Liver (tissue), 9 donors: ENCODE results near the gene AZGP1. TPM values are rescaled to one million over a fixed set of nuclear protein-coding genes. Genes with fewer than 3 reads are reported as not detected.

Experiments used
- DNase-seq: peaks from one replicate; pipeline ENCODE4 v3.0.0-alpha.2; 2017; ENCODE audit warnings: low spot score
- H3K27ac ChIP-seq, 2 donors: one replicate each; pipeline ENCODE4 v1.7.0; 2013; ENCODE audit warnings: inconsistent platforms in 2 of 2, low read length in 2 of 2, control low read depth in 1 of 2, low read depth in 1 of 2, mild to moderate bottlenecking in 1 of 2
- H3K27me3 ChIP-seq, 4 donors: one replicate each; pipeline versions ENCODE4 v1.6.1 to v1.7.0; 2013; ENCODE audit warnings: low read length in 3 of 4, inconsistent platforms in 1 of 4, mild to moderate bottlenecking in 1 of 4, moderate library complexity in 1 of 4; ENCODE audit not compliant: control insufficient read depth in 4 of 4, insufficient read depth in 4 of 4
- H3K36me3 ChIP-seq, 4 donors: one replicate each; pipeline versions ENCODE4 v1.6.1 to v1.7.0; 2013; ENCODE audit warnings: low read length in 3 of 4, mild to moderate bottlenecking in 3 of 4, low read depth in 1 of 4, moderate library complexity in 1 of 4; ENCODE audit not compliant: control insufficient read depth in 4 of 4, insufficient read depth in 3 of 4
- H3K4me1 ChIP-seq, 4 donors: one replicate each; pipeline versions ENCODE4 v1.6.1 to v1.7.0; 2013; ENCODE audit warnings: low read length in 3 of 4, mild to moderate bottlenecking in 3 of 4, moderate library complexity in 1 of 4; ENCODE audit not compliant: control insufficient read depth in 4 of 4, insufficient read depth in 4 of 4
- H3K4me3 ChIP-seq, 3 donors: one replicate each; pipeline versions ENCODE4 v1.6.1 to v1.7.0; 2013; ENCODE audit warnings: low read length in 3 of 3, control low read depth in 1 of 3, low read depth in 1 of 3, mild to moderate bottlenecking in 1 of 3
- H3K9ac ChIP-seq, 2 donors: one replicate each; pipeline ENCODE4 v1.7.0; 2013; ENCODE audit warnings: low read length in 2 of 2, mild to moderate bottlenecking in 2 of 2, moderate library complexity in 2 of 2, control low read depth in 1 of 2, low read depth in 1 of 2
- H3K9me3 ChIP-seq, 4 donors: one replicate each; pipeline versions ENCODE4 v1.6.1 to v1.7.0; 2013; ENCODE audit warnings: low read length in 3 of 4; ENCODE audit not compliant: control insufficient read depth in 4 of 4
- EGR1 ChIP-seq, 2 donors: IDR thresholded peaks; 2 replicates each; pipeline ENCODE4 v1.6.1; 2016 to 2018; ENCODE audit warnings: antibody characterized with exemption in 2 of 2, low read depth in 2 of 2
- FOXA1 ChIP-seq: IDR thresholded peaks from 2 replicates; pipeline ENCODE4 v1.6.1; 2016; ENCODE audit warnings: antibody characterized with exemption
- FOXA2 ChIP-seq: IDR thresholded peaks from 2 replicates; pipeline ENCODE4 v1.6.1; 2016; ENCODE audit warnings: antibody characterized with exemption
- GABPA ChIP-seq, 2 donors: IDR thresholded peaks in 1 of 2; conservative IDR thresholded peaks in 1 of 2; 2 replicates each; pipeline ENCODE4 v1.6.1; 2016; ENCODE audit warnings: antibody characterized with exemption in 2 of 2, mild to moderate bottlenecking in 1 of 2, moderate library complexity in 1 of 2
- HNF4A ChIP-seq, 2 donors: conservative IDR thresholded peaks; 2 replicates each; pipeline ENCODE4 v1.6.1; 2016; ENCODE audit warnings: antibody characterized with exemption in 2 of 2, mild to moderate bottlenecking in 2 of 2
- HNF4G ChIP-seq: IDR thresholded peaks from 2 replicates; pipeline ENCODE4 v1.6.1; 2016; ENCODE audit warnings: antibody characterized with exemption
- JUND ChIP-seq, 2 donors: IDR thresholded peaks; 2 replicates each; pipeline ENCODE4 v1.6.1; 2016; ENCODE audit warnings: antibody characterized with exemption in 2 of 2
- NR2F2 ChIP-seq: IDR thresholded peaks from 2 replicates; pipeline ENCODE4 v1.6.1; 2016; ENCODE audit warnings: antibody characterized with exemption
- RAD21 ChIP-seq, 2 donors: IDR thresholded peaks; 2 replicates each; pipeline ENCODE4 v1.6.1; 2016; ENCODE audit warnings: antibody characterized with exemption in 2 of 2, mild to moderate bottlenecking in 2 of 2
- RXRA ChIP-seq, 2 donors: IDR thresholded peaks; 2 replicates each; pipeline ENCODE4 v1.6.1; 2017 to 2018; ENCODE audit warnings: antibody characterized with exemption in 2 of 2, mild to moderate bottlenecking in 1 of 2
- SP1 ChIP-seq: IDR thresholded peaks from 2 replicates; pipeline ENCODE4 v1.6.1; 2018; ENCODE audit warnings: antibody characterized with exemption, mild to moderate bottlenecking
- TAF1 ChIP-seq: conservative IDR thresholded peaks from 2 replicates; pipeline ENCODE4 v1.6.1; 2016; ENCODE audit warnings: antibody characterized with exemption, mild to moderate bottlenecking
- YY1 ChIP-seq: IDR thresholded peaks from 2 replicates; pipeline ENCODE4 v1.6.1; 2016; ENCODE audit warnings: antibody characterized with exemption, mild to moderate bottlenecking
- WGBS: extraction: QIAGEN DNeasy Blood & Tissue Kit; methylation state at CpG from one replicate; pipeline ENCODE4 v1.1.7; 2013; 5-methylcytosine and 5-hydroxymethylcytosine counted together
- polyA plus RNA-seq, 2 donors: library from polyadenylated mRNA; stranded (reverse) in 1 of 2; unstranded in 1 of 2; fragments of 200-250 nt in 1 of 2; fragments of >200 nt in 1 of 2; fragmentation: Nextera tagmentation in 1 of 2; extraction: Ambion mirVana in 1 of 2; gene quantifications; one replicate each; pipeline versions ENCODE4 v1.2.1 to v1.2.3, GENCODE V29; 2013 to 2015
- total RNA-seq, 2 donors: library from RNA; depleted of rRNA; stranded (reverse); fragments of >200 nt; gene quantifications; one replicate each; pipeline ENCODE4 v1.2.3, GENCODE V29; 2014
- TF ChIP-seq, protein P1 (sequence below): IDR thresholded peaks from 2 replicates; pipeline ENCODE4 v1.6.1; 2016; ENCODE audit warnings: antibody characterized with exemption, mild to moderate bottlenecking
- TF ChIP-seq, protein P2 (sequence below): IDR thresholded peaks from 2 replicates; pipeline ENCODE4 v1.6.1; 2016; ENCODE audit warnings: antibody characterized with exemption
- TF ChIP-seq, protein P3 (sequence below): fragments of 150-350 bp; IDR thresholded peaks from 2 replicates; pipeline ENCODE4 v1.5.1; 2017; ENCODE audit warnings: improper control_type of control experiment, low read depth, low read length; ENCODE audit not compliant: missing input control
- TF ChIP-seq, protein P4 (sequence below): IDR thresholded peaks from 2 replicates; pipeline ENCODE4 v1.6.1; 2016; ENCODE audit warnings: antibody characterized with exemption
- donor health status: healthy.
- donor health status: healthy.
- donor health status: healthy.
- donor health status: healthy.
- donor health status: healthy.

AZGP1 gene
- total and polyA plus RNA-seq, 4 donors: 99.5 to 2,721 (median 1,150) TPM

DNA sequence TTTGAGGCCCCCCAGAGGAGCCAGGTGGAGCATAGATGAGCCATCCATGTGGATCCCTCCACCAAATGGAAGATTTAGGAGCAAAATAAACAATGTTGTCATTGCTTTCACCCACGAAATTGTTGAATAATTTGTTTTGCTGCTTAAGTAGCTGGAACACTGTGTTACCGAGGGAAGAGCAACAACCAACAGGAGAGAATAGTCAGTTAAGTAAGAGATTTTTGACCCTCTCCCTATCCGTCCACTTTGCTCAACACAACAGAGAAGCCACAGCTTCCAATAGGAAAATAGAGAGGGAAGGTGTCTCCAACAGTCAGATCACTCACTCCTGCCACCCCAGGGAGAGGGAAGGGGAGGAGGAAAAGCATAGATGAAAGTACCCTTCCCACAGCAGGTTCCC lies 35.7 kb upstream of the AZGP1 start (continued):
- TF ChIP-seq FOXA2 (no peak), NR2F2 (no peak), FOXA1 (no peak), HNF4A (conservative IDR thresholded peaks at IDR 0.05) (peak; percentile 51 to 63)
- TF ChIP-seq, protein P1, sequence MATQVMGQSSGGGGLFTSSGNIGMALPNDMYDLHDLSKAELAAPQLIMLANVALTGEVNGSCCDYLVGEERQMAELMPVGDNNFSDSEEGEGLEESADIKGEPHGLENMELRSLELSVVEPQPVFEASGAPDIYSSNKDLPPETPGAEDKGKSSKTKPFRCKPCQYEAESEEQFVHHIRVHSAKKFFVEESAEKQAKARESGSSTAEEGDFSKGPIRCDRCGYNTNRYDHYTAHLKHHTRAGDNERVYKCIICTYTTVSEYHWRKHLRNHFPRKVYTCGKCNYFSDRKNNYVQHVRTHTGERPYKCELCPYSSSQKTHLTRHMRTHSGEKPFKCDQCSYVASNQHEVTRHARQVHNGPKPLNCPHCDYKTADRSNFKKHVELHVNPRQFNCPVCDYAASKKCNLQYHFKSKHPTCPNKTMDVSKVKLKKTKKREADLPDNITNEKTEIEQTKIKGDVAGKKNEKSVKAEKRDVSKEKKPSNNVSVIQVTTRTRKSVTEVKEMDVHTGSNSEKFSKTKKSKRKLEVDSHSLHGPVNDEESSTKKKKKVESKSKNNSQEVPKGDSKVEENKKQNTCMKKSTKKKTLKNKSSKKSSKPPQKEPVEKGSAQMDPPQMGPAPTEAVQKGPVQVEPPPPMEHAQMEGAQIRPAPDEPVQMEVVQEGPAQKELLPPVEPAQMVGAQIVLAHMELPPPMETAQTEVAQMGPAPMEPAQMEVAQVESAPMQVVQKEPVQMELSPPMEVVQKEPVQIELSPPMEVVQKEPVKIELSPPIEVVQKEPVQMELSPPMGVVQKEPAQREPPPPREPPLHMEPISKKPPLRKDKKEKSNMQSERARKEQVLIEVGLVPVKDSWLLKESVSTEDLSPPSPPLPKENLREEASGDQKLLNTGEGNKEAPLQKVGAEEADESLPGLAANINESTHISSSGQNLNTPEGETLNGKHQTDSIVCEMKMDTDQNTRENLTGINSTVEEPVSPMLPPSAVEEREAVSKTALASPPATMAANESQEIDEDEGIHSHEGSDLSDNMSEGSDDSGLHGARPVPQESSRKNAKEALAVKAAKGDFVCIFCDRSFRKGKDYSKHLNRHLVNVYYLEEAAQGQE: peak; percentile 25
- TF ChIP-seq, protein P2, sequence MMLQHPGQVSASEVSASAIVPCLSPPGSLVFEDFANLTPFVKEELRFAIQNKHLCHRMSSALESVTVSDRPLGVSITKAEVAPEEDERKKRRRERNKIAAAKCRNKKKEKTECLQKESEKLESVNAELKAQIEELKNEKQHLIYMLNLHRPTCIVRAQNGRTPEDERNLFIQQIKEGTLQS: no peak

DNA sequence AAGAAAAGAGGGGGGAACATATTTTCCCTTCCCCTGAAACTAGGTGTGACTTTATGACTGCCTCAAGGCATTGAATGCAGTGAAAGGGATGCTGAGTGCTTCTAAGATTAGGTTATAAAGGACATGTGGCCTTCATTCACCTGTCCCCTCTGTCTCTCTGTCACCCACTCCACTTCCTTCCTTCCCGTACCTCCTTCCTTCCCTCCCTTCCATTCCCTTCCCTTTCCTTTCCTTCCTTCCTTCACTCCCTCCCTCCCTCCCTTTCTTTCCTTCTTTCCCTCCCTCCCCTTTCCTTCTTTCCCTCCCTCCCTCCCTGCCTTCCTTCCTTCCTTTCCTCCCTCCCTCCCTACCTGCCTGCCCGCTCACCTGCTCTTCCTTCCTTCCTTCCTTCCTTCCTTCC lies 35.1 kb upstream of the AZGP1 start:
- no peak overlapping the region for H3K9ac ChIP-seq
- H3K36me3 ChIP-seq: no peaks in the 10 kb centered on the region
- 75% methylated on average over 2 of the region's 2 CpGs for WGBS
- H3K4me3 ChIP-seq: no peak overlapping the region
- no peaks in the 10 kb centered on the region for H3K27me3 ChIP-seq
- TF ChIP-seq RXRA (IDR thresholded peaks at IDR 0.05): no peak
- TF ChIP-seq, protein P3, sequence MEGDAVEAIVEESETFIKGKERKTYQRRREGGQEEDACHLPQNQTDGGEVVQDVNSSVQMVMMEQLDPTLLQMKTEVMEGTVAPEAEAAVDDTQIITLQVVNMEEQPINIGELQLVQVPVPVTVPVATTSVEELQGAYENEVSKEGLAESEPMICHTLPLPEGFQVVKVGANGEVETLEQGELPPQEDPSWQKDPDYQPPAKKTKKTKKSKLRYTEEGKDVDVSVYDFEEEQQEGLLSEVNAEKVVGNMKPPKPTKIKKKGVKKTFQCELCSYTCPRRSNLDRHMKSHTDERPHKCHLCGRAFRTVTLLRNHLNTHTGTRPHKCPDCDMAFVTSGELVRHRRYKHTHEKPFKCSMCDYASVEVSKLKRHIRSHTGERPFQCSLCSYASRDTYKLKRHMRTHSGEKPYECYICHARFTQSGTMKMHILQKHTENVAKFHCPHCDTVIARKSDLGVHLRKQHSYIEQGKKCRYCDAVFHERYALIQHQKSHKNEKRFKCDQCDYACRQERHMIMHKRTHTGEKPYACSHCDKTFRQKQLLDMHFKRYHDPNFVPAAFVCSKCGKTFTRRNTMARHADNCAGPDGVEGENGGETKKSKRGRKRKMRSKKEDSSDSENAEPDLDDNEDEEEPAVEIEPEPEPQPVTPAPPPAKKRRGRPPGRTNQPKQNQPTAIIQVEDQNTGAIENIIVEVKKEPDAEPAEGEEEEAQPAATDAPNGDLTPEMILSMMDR: no peak
- TF ChIP-seq HNF4G: no peak
- TF ChIP-seq JUND (IDR thresholded peaks at IDR 0.05): no peak
- TF ChIP-seq RAD21 (IDR thresholded peaks at IDR 0.05): no peak
- TF ChIP-seq, protein P4, sequence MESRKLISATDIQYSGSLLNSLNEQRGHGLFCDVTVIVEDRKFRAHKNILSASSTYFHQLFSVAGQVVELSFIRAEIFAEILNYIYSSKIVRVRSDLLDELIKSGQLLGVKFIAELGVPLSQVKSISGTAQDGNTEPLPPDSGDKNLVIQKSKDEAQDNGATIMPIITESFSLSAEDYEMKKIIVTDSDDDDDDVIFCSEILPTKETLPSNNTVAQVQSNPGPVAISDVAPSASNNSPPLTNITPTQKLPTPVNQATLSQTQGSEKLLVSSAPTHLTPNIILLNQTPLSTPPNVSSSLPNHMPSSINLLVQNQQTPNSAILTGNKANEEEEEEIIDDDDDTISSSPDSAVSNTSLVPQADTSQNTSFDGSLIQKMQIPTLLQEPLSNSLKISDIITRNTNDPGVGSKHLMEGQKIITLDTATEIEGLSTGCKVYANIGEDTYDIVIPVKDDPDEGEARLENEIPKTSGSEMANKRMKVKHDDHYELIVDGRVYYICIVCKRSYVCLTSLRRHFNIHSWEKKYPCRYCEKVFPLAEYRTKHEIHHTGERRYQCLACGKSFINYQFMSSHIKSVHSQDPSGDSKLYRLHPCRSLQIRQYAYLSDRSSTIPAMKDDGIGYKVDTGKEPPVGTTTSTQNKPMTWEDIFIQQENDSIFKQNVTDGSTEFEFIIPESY: no peak
- no peak for TF ChIP-seq FOXA1
- TF ChIP-seq FOXA2: no peak
- no peak for TF ChIP-seq SP1
- no peak for TF ChIP-seq GABPA (IDR thresholded peaks at IDR 0.05 in 1 of 2, conservative IDR thresholded peaks at IDR 0.05 in 1 of 2)
- no peak for TF ChIP-seq YY1
- TF ChIP-seq, protein P1: no peak
- TF ChIP-seq NR2F2: no peak
- TF ChIP-seq, protein P2: no peak
- TF ChIP-seq EGR1 (IDR thresholded peaks at IDR 0.05; ENCODE audit: low read depth in 2 of 2): no peak
- TF ChIP-seq TAF1: no peak
- no peaks in the 10 kb centered on the region for H3K9me3 ChIP-seq
- no peak for DNase-seq
- peak overlapping the region; percentile 71 to 78 for H3K27ac ChIP-seq
- peaks cover 14 to 55% (median 39%) of the 10 kb centered on the region in 4 donors for H3K4me1 ChIP-seq
